GM19035 (cell line): Measurements from ENCODE around the gene MBD3L1.

Source experiments
- ATAC-seq: cut with Tn5 transposase; IDR thresholded peaks from one replicate; pipeline ENCODE4 v1.9.1; 2021; ENCODE audit not compliant: unreplicated experiment

MBD3L1 gene

DNA sequence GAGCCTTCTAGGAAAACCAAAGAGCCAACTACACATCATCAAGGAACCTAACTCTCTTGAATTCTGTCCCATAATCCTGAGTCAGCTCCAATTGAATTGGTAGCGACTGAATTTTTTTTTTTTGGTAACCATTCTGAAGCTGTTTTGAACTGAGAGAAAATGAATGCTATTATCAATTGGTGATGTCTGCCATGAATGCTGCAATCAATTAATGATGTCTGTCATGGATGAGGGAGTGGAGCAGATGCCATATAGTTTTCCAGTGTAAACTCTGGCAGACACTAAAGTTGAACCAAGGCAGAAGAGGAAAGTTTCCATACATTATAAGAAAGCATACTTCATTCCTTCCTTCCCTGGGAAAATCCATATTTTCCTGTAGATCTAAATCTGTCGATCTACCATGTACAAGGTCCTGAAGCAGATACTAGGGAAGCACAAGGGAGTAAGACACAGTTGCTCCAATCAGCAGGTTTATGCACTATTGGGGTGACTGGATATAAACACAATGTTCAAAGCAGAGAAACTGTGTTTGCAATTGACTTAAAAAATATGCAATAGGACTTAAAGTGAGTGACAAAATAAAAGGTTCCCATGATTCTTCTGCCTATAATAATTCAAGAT is 48.8 kb downstream of the MBD3L1 start:
- no peak for ATAC-seq

DNA sequence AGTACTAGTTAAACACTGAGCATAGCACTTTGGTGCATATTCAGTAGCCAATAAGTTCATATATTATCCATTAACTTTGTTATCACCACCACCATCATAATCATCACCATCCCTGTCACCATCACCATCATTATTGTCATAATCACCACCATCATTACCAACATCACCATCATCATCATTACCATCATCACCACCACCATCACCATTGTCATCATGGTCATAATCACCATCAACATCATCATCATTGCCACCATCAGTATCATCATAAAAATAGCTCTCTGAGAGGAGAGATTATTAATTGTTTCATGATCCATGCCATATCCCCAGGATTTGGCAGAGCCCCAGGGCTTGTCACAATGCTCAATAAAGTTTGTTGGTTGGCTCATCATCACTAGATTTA is 49.3 kb downstream of the MBD3L1 start:
- ATAC-seq: no peak

DNA sequence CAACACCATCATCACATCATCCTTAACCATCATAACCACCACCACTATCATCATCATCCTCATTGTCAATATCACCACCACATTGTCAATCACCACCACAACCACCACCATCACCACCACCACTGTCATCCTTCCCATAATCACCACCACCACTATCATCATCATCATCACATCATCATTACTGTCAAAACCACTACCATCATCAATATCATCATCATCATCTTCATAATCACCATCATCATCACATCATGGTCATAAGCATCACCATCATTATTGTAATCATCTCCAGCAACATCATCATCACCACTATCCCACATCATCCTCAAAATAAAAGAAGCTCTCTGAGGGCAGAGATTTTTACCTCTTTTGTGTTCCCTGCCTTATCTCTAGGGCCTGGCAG is 52.2 kb downstream of the MBD3L1 start:
- ATAC-seq: no peak

DNA sequence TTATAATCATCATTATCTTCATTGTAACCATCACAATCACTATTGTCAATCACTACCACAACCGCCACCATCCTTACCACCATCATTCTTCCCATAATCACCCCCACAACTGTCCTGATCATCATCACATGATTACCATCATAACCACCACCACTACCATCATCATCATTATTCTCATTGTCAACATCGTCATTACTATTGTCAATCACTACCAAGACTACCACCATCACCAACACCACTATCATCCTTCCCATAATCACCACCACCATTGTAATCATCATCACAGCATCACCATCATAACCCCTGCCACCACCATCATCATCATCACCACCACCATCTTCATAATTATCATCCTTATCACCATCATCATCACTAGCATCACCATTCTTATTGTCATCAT is 55.2 kb downstream of the MBD3L1 start:
- no peak for ATAC-seq

DNA sequence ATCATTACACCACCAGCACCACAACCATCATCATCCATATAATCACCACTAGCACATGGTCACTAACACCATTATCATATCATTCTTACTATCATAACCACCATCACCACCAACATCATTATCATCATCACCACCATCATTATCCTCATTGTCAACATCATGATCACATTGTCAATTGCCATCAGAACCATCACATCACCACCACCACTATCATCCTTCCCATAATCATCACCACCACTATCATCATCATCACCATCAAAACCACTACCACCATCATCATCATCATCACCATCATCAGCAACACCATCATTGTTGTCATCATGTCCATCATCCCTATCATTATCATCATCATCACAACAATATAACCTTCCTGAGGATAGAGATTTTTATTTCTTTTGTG is 58.1 kb downstream of the MBD3L1 start:
- ATAC-seq: no peak
